ENCODE measurements around the gene SLC25A19. TPM values are rescaled to one million over a fixed set of nuclear protein-coding genes. Genes with fewer than 3 reads are reported as not detected.

Gene SLC25A19
- total and polyA plus RNA-seq, 9 of the 15 experiments (the other 6 are each of a cell fraction or from before 2014, with no cell fraction given) = 33.4 to 76.6 (median 55.3) TPM

GRCh38 chr17:75271233-75271954 is 17.8 kb downstream of the SLC25A19 start (continued):
- TF ChIP-seq ZBTB8A (IDR thresholded peaks at IDR 0.05; ENCODE audit: partially characterized antibody) = no peak
- TF ChIP-seq ZNF431 (CRISPR knock-in tag; IDR thresholded peaks at IDR 0.05) = no peak
- TF ChIP-seq ZNF785 (CRISPR knock-in tag; IDR thresholded peaks at IDR 0.05) = no peak
- peak; percentile 97 for TF ChIP-seq CREM (IDR thresholded peaks at IDR 0.05; ENCODE audit: low read depth)
- TF ChIP-seq TARDBP (IDR thresholded peaks at IDR 0.05) = peak; percentile 17; the same call in 1 of the 2 replicates
- no peak for TF ChIP-seq DIDO1 (tag; IDR thresholded peaks at IDR 0.05; ENCODE audit: low read depth)
- no peak for TF ChIP-seq HOMEZ (CRISPR knock-in tag; IDR thresholded peaks at IDR 0.05)
- no peak for TF ChIP-seq FOXA1 (IDR thresholded peaks at IDR 0.05; ENCODE audit: borderline replicate concordance)
- TF ChIP-seq DEAF1 (CRISPR knock-in tag; IDR thresholded peaks at IDR 0.05) = no peak
- no peak for TF ChIP-seq TCF15 (CRISPR knock-in tag; IDR thresholded peaks at IDR 0.05)
- TF ChIP-seq E2F8 (IDR thresholded peaks at IDR 0.05; ENCODE audit: low read depth, partially characterized antibody) = no peak
- peak; percentile 60; the same call in 1 of the 2 replicates for TF ChIP-seq ELF4 (CRISPR knock-in tag; IDR thresholded peaks at IDR 0.05)
- no peak for TF ChIP-seq ZNF696 (CRISPR knock-in tag; conservative IDR thresholded peaks at IDR 0.05)
- peak; percentile 89 for TF ChIP-seq GABPA (tag; conservative IDR thresholded peaks at IDR 0.05; ENCODE audit: low read depth)
- no peak for TF ChIP-seq TRIM25 (IDR thresholded peaks at IDR 0.05; ENCODE audit: borderline replicate concordance)
- TF ChIP-seq POLR3G (IDR thresholded peaks at IDR 0.05; ENCODE audit: extremely low read depth, insufficient read length, insufficient replicate concordance) = no peak
- TF ChIP-seq FIP1L1 (IDR thresholded peaks at IDR 0.05; ENCODE audit: low read depth, low read length, poor library complexity, severe bottlenecking) = peak; percentile 93
- no peak for TF ChIP-seq KDM2B (CRISPR knock-in tag; IDR thresholded peaks at IDR 0.05)
- TF ChIP-seq COPS2 (conservative IDR thresholded peaks at IDR 0.05) = no peak
